ENCODE results near the gene RAP1GDS1. TPM values are rescaled to one million over a fixed set of nuclear protein-coding genes. Genes with fewer than 3 reads are reported as not detected.

RAP1GDS1 gene
- total and polyA plus RNA-seq, 2 of the 4 experiments (the other 2 are of a cell fraction) = 29.0 to 85.1 TPM

DNA sequence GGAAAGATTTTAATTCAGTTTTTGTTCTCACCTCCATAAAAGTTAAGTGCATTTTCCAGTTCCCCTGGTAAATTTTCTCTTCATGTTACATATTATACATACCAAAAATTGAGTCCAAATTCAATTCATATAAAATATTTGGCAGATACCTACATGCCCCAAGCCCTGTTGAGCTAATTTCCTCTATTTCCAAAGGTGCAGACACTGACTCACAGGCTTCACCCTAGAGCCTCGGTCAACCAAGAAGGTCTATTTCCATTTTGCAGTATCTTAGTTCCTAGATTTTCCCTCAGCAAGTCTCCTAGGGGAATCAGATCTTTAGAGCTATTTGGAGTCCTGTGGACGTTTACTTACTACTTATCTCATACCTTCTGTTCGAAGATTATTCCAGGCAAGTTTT lies 222.8 kb downstream of the RAP1GDS1 start:
- Histone ChIP-seq H4K8ac (ENCODE audit: low read depth in 2 of 2, low read length in 2 of 2) (no peak overlapping the region), H3K9ac (ENCODE audit: low read depth, low read length) (no peak overlapping the region), H2AK9ac (replicated peaks; ENCODE audit: low read depth, low read length, poor library complexity) (no peak overlapping the region), H3K27me3 (ENCODE audit: control insufficient read depth, insufficient read depth, low read length) (no peaks in the 10 kb centered on the region), H2BK120ac (ENCODE audit: low read depth, low read length) (peak overlapping the region; percentile 50; the same call in 1 of the 2 replicates), H3K4ac (ENCODE audit: low read depth, low read length) (peak overlapping the region; percentile 13; the same call in 1 of the 2 replicates), H2BK5ac (ENCODE audit: low read depth, low read length, poor library complexity, severe bottlenecking) (peak overlapping the region; percentile 30), H3K23ac (ENCODE audit: low read depth, low read length) (peak overlapping the region; percentile 68; the same call in 1 of the 2 replicates), H3K18ac (ENCODE audit: low read depth, low read length) (no peak overlapping the region), H3K56ac (ENCODE audit: extremely low read depth, insufficient read depth, low read length) (no peak overlapping the region; the same call in 1 of the 2 replicates), H3K4me1 (ENCODE audit: control insufficient read depth, insufficient read depth, low read length) (peaks cover 13% of the 10 kb centered on the region), H4K20me1 (ENCODE audit: insufficient read depth, low read length) (no peaks in the 10 kb centered on the region), H2BK20ac (ENCODE audit: low read depth, low read length) (no peak overlapping the region), H3K4me2 (ENCODE audit: low read depth, low read length) (no peak overlapping the region), H3K36me3 (ENCODE audit: control insufficient read depth, insufficient read depth, low read length) (peaks cover 8% of the 10 kb centered on the region), H2AFZ (replicated peaks; ENCODE audit: low read length, poor library complexity) (no peak overlapping the region), H2AK5ac (ENCODE audit: low read depth, low read length) (no peak overlapping the region), H3K79me1 (ENCODE audit: low read depth in 1 of 2, low read length in 2 of 2) (peaks cover 35 to 58% of the 10 kb centered on the region in 2 experiments), H3K4me3 (ENCODE audit: insufficient read depth, low read depth, low read length) (no peak overlapping the region), H4K91ac (ENCODE audit: insufficient read depth, low read depth, low read length) (no peak overlapping the region; the same call in 1 of the 2 replicates), H3K27ac (ENCODE audit: insufficient read depth, low read length) (no peak overlapping the region), H3K9me3 (ENCODE audit: control insufficient read depth, insufficient read depth, low read length) (no peaks in the 10 kb centered on the region), H4K5ac (ENCODE audit: low read depth, low read length) (no peak overlapping the region), H3K9me1 (ENCODE audit: insufficient read depth, low read length) (peaks cover 13% of the 10 kb centered on the region), H2BK15ac (ENCODE audit: low read depth, low read length) (peak overlapping the region; percentile 56; the same call in 1 of the 3 replicates), H3K14ac (replicated peaks; ENCODE audit: low read depth, low read length) (no peak overlapping the region)
- no peak for ATAC-seq (ENCODE audit: low read depth)
- no peak for TF ChIP-seq BHLHE40 (IDR thresholded peaks at IDR 0.05; ENCODE audit: low read depth, low read length)
- TF ChIP-seq FOS (IDR thresholded peaks at IDR 0.05; ENCODE audit: low read depth, low read length) = no peak
- no peak for TF ChIP-seq MAZ (IDR thresholded peaks at IDR 0.05; ENCODE audit: borderline replicate concordance, low read depth, low read length)
- TF ChIP-seq MAFK (IDR thresholded peaks at IDR 0.05; ENCODE audit: low read depth, low read length) = no peak
- no peak for TF ChIP-seq CEBPB (IDR thresholded peaks at IDR 0.05; ENCODE audit: low read depth, low read length)
- no peak for TF ChIP-seq CHD1 (IDR thresholded peaks at IDR 0.05; ENCODE audit: low read depth, low read length)
- no peak for TF ChIP-seq RFX5 (IDR thresholded peaks at IDR 0.05; ENCODE audit: low read depth, low read length)
- no peak for TF ChIP-seq MXI1 (IDR thresholded peaks at IDR 0.05; ENCODE audit: borderline replicate concordance, low read depth, low read length)
- TF ChIP-seq RCOR1 (IDR thresholded peaks at IDR 0.05; ENCODE audit: insufficient replicate concordance, low read length) = no peak
- TF ChIP-seq, protein P1, sequence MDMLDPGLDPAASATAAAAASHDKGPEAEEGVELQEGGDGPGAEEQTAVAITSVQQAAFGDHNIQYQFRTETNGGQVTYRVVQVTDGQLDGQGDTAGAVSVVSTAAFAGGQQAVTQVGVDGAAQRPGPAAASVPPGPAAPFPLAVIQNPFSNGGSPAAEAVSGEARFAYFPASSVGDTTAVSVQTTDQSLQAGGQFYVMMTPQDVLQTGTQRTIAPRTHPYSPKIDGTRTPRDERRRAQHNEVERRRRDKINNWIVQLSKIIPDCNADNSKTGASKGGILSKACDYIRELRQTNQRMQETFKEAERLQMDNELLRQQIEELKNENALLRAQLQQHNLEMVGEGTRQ (IDR thresholded peaks at IDR 0.05; ENCODE audit: low read depth, low read length) = no peak
- no peak for TF ChIP-seq RAD21 (IDR thresholded peaks at IDR 0.05; ENCODE audit: low read length)
- TF ChIP-seq POLR2A (IDR thresholded peaks at IDR 0.05; ENCODE audit: low read depth, low read length) = no peak
- TF ChIP-seq, protein P2, sequence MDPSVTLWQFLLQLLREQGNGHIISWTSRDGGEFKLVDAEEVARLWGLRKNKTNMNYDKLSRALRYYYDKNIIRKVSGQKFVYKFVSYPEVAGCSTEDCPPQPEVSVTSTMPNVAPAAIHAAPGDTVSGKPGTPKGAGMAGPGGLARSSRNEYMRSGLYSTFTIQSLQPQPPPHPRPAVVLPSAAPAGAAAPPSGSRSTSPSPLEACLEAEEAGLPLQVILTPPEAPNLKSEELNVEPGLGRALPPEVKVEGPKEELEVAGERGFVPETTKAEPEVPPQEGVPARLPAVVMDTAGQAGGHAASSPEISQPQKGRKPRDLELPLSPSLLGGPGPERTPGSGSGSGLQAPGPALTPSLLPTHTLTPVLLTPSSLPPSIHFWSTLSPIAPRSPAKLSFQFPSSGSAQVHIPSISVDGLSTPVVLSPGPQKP (IDR thresholded peaks at IDR 0.05; ENCODE audit: borderline replicate concordance, low read depth, low read length) = no peak
- ChIA-PET POLR2A (ENCODE audit: unreplicated experiment) (no interaction called here), CTCF (no interaction called here)
- in situ Hi-C loops (cut with MboI; ENCODE audit: low sequenced_read_pairs) (no loop called here), intact Hi-C loops (cut with micrococcal nuclease) (no loop called here), dilution Hi-C loops (cut with HindIII; ENCODE audit: low sequenced_read_pairs, unreplicated experiment) (no loop called here)
- WGBS, 2 experiments (ENCODE audit: extremely low coverage in 2 of 2, insufficient read length in 1 of 2) = no CpG with 5 or more reads among the region's 3 CpGs
- no TSS peak for BruUV-seq (replicated peaks)
- DNase-seq = no peak

Data from IMR-90 (cell line).